Measurements from ENCODE around the gene RAB21.

DNA sequence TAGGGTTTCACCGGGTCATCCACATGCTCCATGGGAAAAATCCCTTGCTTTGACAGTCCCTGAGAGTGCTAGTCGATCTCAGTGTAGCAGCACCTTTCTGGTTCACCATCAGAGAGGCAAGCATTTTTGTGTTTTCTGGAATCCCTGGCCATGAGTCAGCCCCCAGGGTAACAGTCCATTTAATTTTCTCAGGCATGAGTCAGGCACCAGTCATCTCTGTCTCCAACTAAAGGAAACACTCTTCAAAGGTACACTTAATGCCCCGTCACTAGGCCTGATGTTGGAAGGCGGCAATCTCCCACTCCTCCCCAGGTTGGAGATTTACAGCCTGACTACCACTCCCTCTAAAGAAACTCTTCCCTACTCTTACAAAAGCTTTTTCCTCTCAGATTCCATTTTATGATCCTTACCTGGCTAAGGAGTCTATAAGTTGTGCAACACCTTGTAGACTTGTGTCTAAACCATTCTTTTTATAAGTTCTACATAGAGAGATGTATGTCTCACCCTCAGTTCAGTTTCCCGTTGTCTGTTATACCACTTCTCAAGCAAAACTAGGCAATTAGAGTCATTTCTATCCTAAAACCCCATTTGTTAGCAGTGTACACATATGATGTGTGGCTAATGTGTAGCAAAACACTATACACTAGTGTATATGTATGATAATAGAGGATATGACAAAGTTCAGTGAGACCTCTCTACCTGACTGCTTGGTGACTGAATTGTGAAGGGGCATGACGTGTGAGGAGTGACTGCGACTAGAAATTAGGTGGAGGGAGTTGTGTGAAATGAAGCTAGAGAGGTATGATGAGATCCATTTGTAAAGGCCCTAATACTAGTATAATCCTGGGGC, 44.2 kb upstream of the RAB21 start:
- TF ChIP-seq EZH2phosphoT487 (IDR thresholded peaks at IDR 0.05): no peak
- TF ChIP-seq, protein P1, sequence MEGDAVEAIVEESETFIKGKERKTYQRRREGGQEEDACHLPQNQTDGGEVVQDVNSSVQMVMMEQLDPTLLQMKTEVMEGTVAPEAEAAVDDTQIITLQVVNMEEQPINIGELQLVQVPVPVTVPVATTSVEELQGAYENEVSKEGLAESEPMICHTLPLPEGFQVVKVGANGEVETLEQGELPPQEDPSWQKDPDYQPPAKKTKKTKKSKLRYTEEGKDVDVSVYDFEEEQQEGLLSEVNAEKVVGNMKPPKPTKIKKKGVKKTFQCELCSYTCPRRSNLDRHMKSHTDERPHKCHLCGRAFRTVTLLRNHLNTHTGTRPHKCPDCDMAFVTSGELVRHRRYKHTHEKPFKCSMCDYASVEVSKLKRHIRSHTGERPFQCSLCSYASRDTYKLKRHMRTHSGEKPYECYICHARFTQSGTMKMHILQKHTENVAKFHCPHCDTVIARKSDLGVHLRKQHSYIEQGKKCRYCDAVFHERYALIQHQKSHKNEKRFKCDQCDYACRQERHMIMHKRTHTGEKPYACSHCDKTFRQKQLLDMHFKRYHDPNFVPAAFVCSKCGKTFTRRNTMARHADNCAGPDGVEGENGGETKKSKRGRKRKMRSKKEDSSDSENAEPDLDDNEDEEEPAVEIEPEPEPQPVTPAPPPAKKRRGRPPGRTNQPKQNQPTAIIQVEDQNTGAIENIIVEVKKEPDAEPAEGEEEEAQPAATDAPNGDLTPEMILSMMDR (IDR thresholded peaks at IDR 0.05): no peak

All from neural progenitor cell (in vitro differentiated cells).